ENCODE data around the gene SCN4B. TPM values are rescaled to one million over a fixed set of nuclear protein-coding genes. Genes with fewer than 3 reads are reported as not detected.

SCN4B gene
- total and polyA plus RNA-seq, 12 donors = 0.17 to 16.9 (median 4.6) TPM

GRCh38 chr11:118148856-118149255 lies 3.8 kb downstream of the SCN4B start:
- intact Hi-C loops (cut with DNase I) = loop anchor here in 1 of 2 donors (5.0 kb wide), 1 partner anchor 203 kb away; no protein-coding TSS in a partner anchor
- 70 to 86% (median 82%) methylated on average over 2 of the region's 2 CpGs for WGBS, 4 donors
- no peak overlapping the region for H3K27ac ChIP-seq
- no peaks in the 10 kb centered on the region for H3K9me3 ChIP-seq (replicated peaks in 1 of 3)
- H3K36me3 ChIP-seq (replicated peaks in 1 of 2) = no peaks in the 10 kb centered on the region
- no peak overlapping the region for H3K4me3 ChIP-seq
- H3K27me3 ChIP-seq = peaks cover 16% of the 10 kb centered on the region
- TF ChIP-seq CTCF (IDR thresholded peaks at IDR 0.05) (no peak), POLR2A (IDR thresholded peaks at IDR 0.05) (no peak)
- no peak for DNase-seq
- H3K4me1 ChIP-seq (replicated peaks in 1 of 2) = peaks cover 0 to 10% of the 10 kb centered on the region in 2 donors

GRCh38 chr11:118148240-118148639 lies 4.4 kb downstream of the SCN4B start:
- H3K36me3 ChIP-seq (replicated peaks in 1 of 2) = no peaks in the 10 kb centered on the region
- peaks cover 17% of the 10 kb centered on the region for H3K27me3 ChIP-seq
- H3K27ac ChIP-seq = no peak overlapping the region
- no peak overlapping the region for H3K4me3 ChIP-seq
- H3K9me3 ChIP-seq (replicated peaks in 1 of 3) = no peaks in the 10 kb centered on the region
- TF ChIP-seq POLR2A (IDR thresholded peaks at IDR 0.05) (no peak), CTCF (IDR thresholded peaks at IDR 0.05) (no peak)
- intact Hi-C loops (cut with DNase I) = loop anchor here in 1 of 2 donors (5.0 kb wide), 1 partner anchor 204 kb away; no protein-coding TSS in a partner anchor
- H3K4me1 ChIP-seq (replicated peaks in 1 of 2) = peaks cover 0 to 9% of the 10 kb centered on the region in 2 donors
- WGBS, 4 donors = 81 to 88% (median 82%) methylated on average over 7 to 8 of the region's 8 CpGs
- DNase-seq = no peak

GRCh38 chr11:118147502-118147901 lies 5.1 kb downstream of the SCN4B start:
- WGBS, 4 donors = 63 to 87% (median 68%) methylated on average over 3 of the region's 3 CpGs
- intact Hi-C loops (cut with DNase I) = loop anchor here (2.0 to 5.0 kb wide), 2 partner anchors 21 to 205 kb away; no protein-coding TSS in a partner anchor
- no peak for TF ChIP-seq POLR2A (IDR thresholded peaks at IDR 0.05)
- TF ChIP-seq CTCF (IDR thresholded peaks at IDR 0.05) = no peak
- H3K4me3 ChIP-seq = no peak overlapping the region
- no peak for DNase-seq
- no peak overlapping the region for H3K27ac ChIP-seq
- H3K27me3 ChIP-seq = peaks cover 21% of the 10 kb centered on the region
- H3K4me1 ChIP-seq (replicated peaks in 1 of 2) = peaks cover 0 to 3% of the 10 kb centered on the region in 2 donors
- no peaks in the 10 kb centered on the region for H3K36me3 ChIP-seq (replicated peaks in 1 of 2)
- no peaks in the 10 kb centered on the region for H3K9me3 ChIP-seq (replicated peaks in 1 of 3)

GRCh38 chr11:118146554-118146953 lies 6.1 kb downstream of the SCN4B start:
- Histone ChIP-seq H3K4me3 (no peak overlapping the region), H3K36me3 (replicated peaks in 1 of 2) (no peaks in the 10 kb centered on the region), H3K27me3 (peaks cover 21% of the 10 kb centered on the region), H3K9me3 (replicated peaks in 1 of 3) (no peaks in the 10 kb centered on the region), H3K4me1 (replicated peaks in 1 of 2) (no peaks in the 10 kb centered on the region), H3K27ac (no peak overlapping the region)
- intact Hi-C loops (cut with DNase I) = loop anchor here (2.0 to 5.0 kb wide), 2 partner anchors 22 to 206 kb away; no protein-coding TSS in a partner anchor
- 85 to 96% (median 88%) methylated on average over 6 of the region's 6 CpGs for WGBS, 4 donors
- TF ChIP-seq POLR2A (IDR thresholded peaks at IDR 0.05) (no peak), CTCF (IDR thresholded peaks at IDR 0.05) (no peak)
- no peak for DNase-seq
